Osteoblast (primary cell): ENCODE measurements around the gene SLC12A8. TPM values are rescaled to one million over a fixed set of nuclear protein-coding genes. Genes with fewer than 3 reads are reported as not detected.

Source experiments
- DNase-seq: peaks from one replicate; pipeline ENCODE4 v3.0.0; 2011; ENCODE audit warnings: low spot score, mixed read lengths; ENCODE audit not compliant: insufficient read length; ENCODE audit errors: missing footprints
- H2AFZ ChIP-seq: 2 replicates; pipeline ENCODE4 v1.6.0; 2011; ENCODE audit warnings: mild to moderate bottlenecking, low read length
- H3K27ac ChIP-seq: 2 replicates; pipeline ENCODE4 v1.5.1; 2011; ENCODE audit warnings: mild to moderate bottlenecking, low read depth, low read length, moderate library complexity
- H3K27me3 ChIP-seq: 2 replicates; pipeline ENCODE4 v1.6.0; 2012; ENCODE audit warnings: mild to moderate bottlenecking, control low read depth, inconsistent platforms, low read length, moderate library complexity; ENCODE audit not compliant: insufficient read depth
- H3K36me3 ChIP-seq: 2 replicates; pipeline ENCODE4 v1.5.1; 2011; ENCODE audit warnings: mild to moderate bottlenecking, low read length, control low read depth, moderate library complexity; ENCODE audit not compliant: insufficient read depth
- H3K4me1 ChIP-seq: 2 replicates; pipeline ENCODE4 v1.5.1; 2011; ENCODE audit warnings: mild to moderate bottlenecking, low read length, control low read depth, moderate library complexity; ENCODE audit not compliant: insufficient read depth
- H3K4me2 ChIP-seq: 2 replicates; pipeline ENCODE4 v1.6.0; 2011; ENCODE audit warnings: mild to moderate bottlenecking, low read length; ENCODE audit not compliant: insufficient read depth
- H3K4me3 ChIP-seq: fragments of 200-600 bp; sonication (generic); 3 replicates; pipeline ENCODE4 v1.5.1; 2012; ENCODE audit warnings: mild to moderate bottlenecking, low read length, inconsistent platforms; ENCODE audit not compliant: insufficient read depth
- H3K79me2 ChIP-seq: 2 replicates; pipeline ENCODE4 v1.6.0; 2012; ENCODE audit warnings: mild to moderate bottlenecking, low read length, control low read depth, inconsistent platforms; ENCODE audit not compliant: insufficient read depth
- H3K9me3 ChIP-seq: 2 replicates; pipeline ENCODE4 v1.5.1; 2011; ENCODE audit warnings: low read depth, low read length, control low read depth
- H4K20me1 ChIP-seq: 2 replicates; pipeline ENCODE4 v1.6.0; 2012; ENCODE audit warnings: mild to moderate bottlenecking, low read length, control low read depth; ENCODE audit not compliant: insufficient read depth
- total RNA-seq: library from RNA; depleted of rRNA; stranded (reverse); fragments of >200 nt; gene quantifications from 2 replicates; pipeline ENCODE4 v1.2.3, GENCODE V29; 2012
- TF ChIP-seq, protein P1 (sequence below): IDR thresholded peaks from 2 replicates; pipeline ENCODE4 v1.5.1; 2011; ENCODE audit warnings: mild to moderate bottlenecking, low read depth, low read length, moderate library complexity; ENCODE audit errors: extremely low read depth

The SLC12A8 gene
- total RNA-seq, 1 donor = 36.2 TPM

DNA sequence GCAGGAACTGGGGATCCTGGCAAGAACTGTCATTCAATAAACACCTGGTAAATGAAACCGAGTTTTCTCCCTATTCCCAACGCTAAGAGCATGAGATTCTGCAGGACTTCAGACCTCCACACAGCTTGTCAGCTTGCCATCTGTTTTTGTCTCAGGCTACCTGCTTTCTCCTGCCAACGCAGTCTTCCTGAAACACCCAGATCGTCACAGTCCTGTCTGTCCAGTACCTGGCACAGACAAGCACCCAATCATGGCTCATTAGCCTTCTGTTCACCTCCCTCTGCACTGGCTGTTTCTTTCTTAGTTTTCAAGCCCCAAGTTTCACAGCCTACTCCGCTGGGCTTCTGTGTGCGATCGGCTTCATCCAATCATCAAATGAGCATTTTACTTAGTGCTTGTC is 5.0 kb downstream of the SLC12A8 start:
- Histone ChIP-seq H3K27me3 (no peaks in the 10 kb centered on the region), H3K9me3 (no peaks in the 10 kb centered on the region), H2AFZ (no peak overlapping the region), H3K4me1 (no peaks in the 10 kb centered on the region), H4K20me1 (no peaks in the 10 kb centered on the region), H3K4me2 (no peak overlapping the region), H3K4me3 (no peak overlapping the region), H3K79me2 (no peaks in the 10 kb centered on the region), H3K36me3 (no peaks in the 10 kb centered on the region), H3K27ac (no peak overlapping the region)
- no peak for DNase-seq
- TF ChIP-seq, protein P1, sequence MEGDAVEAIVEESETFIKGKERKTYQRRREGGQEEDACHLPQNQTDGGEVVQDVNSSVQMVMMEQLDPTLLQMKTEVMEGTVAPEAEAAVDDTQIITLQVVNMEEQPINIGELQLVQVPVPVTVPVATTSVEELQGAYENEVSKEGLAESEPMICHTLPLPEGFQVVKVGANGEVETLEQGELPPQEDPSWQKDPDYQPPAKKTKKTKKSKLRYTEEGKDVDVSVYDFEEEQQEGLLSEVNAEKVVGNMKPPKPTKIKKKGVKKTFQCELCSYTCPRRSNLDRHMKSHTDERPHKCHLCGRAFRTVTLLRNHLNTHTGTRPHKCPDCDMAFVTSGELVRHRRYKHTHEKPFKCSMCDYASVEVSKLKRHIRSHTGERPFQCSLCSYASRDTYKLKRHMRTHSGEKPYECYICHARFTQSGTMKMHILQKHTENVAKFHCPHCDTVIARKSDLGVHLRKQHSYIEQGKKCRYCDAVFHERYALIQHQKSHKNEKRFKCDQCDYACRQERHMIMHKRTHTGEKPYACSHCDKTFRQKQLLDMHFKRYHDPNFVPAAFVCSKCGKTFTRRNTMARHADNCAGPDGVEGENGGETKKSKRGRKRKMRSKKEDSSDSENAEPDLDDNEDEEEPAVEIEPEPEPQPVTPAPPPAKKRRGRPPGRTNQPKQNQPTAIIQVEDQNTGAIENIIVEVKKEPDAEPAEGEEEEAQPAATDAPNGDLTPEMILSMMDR = no peak

DNA sequence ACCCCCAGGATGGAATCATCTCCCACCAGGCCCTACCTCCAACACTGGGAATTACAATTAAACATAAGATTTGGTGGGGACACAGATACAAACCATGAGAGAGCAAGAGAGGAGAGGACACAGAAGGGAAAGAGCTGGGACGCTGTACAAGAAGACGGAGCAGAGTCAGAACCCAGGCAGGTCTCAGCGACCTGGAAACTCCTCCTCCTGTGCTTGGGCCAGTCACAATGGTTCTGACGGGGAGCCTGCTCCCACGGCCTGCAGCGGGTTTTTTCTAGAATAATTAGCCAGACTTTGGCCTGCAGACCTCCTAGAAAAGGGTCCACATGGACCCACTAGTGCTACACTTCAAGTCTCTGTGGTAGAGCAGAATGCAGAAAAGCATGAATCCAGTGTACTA is 5.6 kb downstream of the SLC12A8 start:
- Histone ChIP-seq H3K4me3 (no peak overlapping the region), H2AFZ (no peak overlapping the region), H3K27ac (no peak overlapping the region), H3K4me1 (no peaks in the 10 kb centered on the region), H3K36me3 (no peaks in the 10 kb centered on the region), H3K27me3 (no peaks in the 10 kb centered on the region), H4K20me1 (no peaks in the 10 kb centered on the region), H3K4me2 (no peak overlapping the region), H3K9me3 (no peaks in the 10 kb centered on the region), H3K79me2 (no peaks in the 10 kb centered on the region)
- no peak for DNase-seq
- TF ChIP-seq, protein P1 = no peak

DNA sequence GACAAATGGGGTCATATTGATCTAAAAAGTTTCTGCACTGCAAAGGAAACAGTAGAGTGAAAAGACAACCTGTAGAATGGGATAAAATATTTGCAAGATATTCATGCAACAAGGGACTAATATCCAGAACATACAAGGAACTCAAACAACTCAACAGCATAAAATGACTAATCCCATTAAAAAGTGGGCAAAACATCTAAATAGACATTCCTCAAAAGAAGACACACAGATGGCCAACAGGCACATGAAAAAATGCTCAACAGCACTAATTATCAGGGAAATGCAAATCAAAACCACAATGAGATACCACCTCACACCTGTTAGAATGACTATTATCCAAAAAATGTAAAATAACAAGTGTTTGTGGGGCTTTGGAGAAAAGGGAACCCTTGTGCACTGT is 8.8 kb downstream of the SLC12A8 start:
- Histone ChIP-seq H3K4me1 (no peaks in the 10 kb centered on the region), H3K36me3 (no peaks in the 10 kb centered on the region), H3K9me3 (no peaks in the 10 kb centered on the region), H3K4me3 (no peak overlapping the region), H4K20me1 (no peaks in the 10 kb centered on the region), H3K79me2 (no peaks in the 10 kb centered on the region), H3K27ac (no peak overlapping the region), H3K4me2 (no peak overlapping the region), H3K27me3 (no peaks in the 10 kb centered on the region), H2AFZ (no peak overlapping the region)
- no peak for DNase-seq
- TF ChIP-seq, protein P1 = no peak

DNA sequence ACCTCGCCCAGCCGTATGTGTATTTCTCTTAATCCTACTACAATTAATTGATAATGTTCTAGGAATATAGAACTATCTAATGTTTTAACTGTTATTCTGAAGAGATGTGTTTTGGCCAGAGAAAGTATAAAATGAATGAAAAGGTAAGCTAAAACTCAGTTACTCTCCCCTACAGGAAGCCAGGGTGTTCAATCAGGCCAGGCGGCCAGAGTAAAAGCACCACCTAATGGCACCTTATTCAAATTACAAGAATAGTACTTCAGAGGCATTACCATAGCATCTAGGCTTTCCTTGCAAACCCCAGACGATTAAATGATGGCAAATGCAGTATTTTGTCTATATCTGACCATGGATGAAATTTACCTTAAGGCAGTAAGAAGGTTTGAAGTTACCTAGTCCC is 10.4 kb downstream of the SLC12A8 start:
- Histone ChIP-seq H3K4me2 (no peak overlapping the region), H3K9me3 (no peaks in the 10 kb centered on the region), H3K4me1 (no peaks in the 10 kb centered on the region), H3K36me3 (no peaks in the 10 kb centered on the region), H3K27ac (no peak overlapping the region), H2AFZ (no peak overlapping the region), H3K4me3 (no peak overlapping the region), H3K27me3 (no peaks in the 10 kb centered on the region), H4K20me1 (no peaks in the 10 kb centered on the region), H3K79me2 (no peaks in the 10 kb centered on the region)
- DNase-seq = no peak
- TF ChIP-seq, protein P1 = peak; percentile 10
